DMS79 treated with DMSO at 0.1 percent for 48 hours (cell line): Measurements from ENCODE around the gene TRPV2.
"Not testable (repeated sequence)": the region's sequence is repeated elsewhere in the genome, so short reads cannot be mapped to it uniquely, and the experiment has no call there.

ENCODE experiments used
- DNase-seq: peaks from one replicate; lab custom pipeline; 2025; lab: John Stamatoyannopoulos, UW

TRPV2 gene, protein sequence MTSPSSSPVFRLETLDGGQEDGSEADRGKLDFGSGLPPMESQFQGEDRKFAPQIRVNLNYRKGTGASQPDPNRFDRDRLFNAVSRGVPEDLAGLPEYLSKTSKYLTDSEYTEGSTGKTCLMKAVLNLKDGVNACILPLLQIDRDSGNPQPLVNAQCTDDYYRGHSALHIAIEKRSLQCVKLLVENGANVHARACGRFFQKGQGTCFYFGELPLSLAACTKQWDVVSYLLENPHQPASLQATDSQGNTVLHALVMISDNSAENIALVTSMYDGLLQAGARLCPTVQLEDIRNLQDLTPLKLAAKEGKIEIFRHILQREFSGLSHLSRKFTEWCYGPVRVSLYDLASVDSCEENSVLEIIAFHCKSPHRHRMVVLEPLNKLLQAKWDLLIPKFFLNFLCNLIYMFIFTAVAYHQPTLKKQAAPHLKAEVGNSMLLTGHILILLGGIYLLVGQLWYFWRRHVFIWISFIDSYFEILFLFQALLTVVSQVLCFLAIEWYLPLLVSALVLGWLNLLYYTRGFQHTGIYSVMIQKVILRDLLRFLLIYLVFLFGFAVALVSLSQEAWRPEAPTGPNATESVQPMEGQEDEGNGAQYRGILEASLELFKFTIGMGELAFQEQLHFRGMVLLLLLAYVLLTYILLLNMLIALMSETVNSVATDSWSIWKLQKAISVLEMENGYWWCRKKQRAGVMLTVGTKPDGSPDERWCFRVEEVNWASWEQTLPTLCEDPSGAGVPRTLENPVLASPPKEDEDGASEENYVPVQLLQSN

DNA sequence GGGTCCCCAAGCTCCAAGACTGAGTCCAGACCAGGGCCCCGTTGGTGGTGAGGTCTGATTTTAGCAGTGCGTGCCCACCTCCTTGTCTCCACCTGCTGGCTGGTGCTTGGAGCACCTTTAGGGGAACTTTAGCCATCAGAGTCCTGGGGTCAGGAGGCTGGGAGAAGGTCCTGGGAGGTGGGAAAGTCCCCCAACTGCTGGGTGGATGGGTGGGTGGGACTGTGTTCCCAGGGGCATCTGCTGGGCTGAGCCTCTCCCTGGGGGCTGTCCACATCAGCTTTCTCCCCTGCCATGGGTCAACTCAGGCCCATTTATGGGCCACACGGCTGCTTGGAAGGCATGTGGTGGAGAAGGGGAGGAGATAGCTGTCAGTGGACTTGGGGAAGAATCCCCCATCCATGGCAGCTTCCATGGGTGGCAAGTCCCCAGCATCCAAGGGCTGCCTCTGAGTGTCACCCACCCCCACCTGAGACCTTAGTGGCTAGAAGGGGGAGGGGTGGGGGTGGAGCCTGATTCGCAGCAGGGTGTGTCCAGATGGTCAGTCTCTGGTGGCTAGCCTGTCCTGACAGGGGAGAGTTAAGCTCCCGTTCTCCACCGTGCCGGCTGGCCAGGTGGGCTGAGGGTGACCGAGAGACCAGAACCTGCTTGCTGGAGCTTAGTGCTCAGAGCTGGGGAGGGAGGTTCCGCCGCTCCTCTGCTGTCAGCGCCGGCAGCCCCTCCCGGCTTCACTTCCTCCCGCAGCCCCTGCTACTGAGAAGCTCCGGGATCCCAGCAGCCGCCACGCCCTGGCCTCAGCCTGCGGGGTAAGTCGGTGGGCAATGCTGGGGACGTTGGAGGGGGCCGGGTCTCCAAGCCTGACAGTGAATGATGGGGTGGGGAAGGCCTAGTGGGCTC, at the start of gene TRPV2:
Gene TRPV2 (plus strand): TSS at position 541 of the 894 bp plus-strand sequence. CDS start 2,098 bp downstream, outside the sequence.
- no peak for DNase-seq

DNA sequence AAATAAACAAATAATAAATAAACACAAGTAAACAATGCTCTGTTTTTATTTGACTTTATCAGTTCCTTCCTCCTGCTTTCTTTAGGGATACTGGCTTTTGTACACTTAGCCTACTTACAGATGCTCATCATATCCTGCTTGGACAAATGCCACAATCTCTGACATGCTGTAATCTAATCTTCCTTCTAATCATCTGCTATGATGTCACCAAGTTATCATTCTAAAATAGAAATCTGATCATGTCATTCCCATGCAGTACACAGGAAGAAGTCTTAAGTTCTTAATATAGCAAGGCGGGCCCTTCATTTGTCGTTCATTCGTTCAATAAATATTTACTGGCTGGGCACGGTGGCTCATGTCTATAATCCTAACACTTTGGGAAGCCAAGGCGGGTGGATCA, 43.6 kb upstream of the TRPV2 start:
- DNase-seq, result no peak

DNA sequence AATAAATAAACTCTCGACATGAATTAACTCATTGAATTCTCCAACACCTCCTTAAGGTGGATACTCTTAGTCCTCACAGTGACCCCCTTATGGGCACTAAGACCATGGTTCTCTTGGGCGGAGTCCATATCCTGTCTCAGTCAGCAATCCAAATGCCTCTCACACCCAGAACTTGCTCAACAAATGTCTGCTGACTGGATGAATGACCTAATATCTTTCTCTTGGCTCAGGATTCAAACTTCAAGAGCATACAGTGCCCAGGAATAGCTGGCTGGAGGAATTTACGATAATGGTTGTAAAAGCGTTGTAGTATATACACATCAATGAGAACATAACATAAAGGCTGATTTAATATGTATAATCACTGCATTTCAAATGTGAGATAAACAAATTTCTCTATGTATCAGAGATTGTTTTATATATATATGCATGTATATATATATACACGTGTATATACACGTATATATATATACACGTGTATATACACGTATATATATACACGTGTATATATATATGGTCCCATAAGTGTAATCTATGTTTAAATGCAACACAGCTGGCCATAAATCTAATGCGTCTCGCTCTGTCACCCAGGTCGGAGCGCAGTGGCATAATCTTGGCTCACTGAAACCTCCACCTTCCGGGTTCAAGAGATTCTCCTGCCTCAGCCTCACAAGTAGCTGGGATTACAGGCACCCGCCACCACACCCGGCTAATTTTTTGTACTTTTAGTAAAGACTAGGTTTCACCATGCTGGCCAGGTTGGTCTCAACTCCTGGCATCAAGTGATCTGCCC, 41.0 kb upstream of the TRPV2 start:
- no peak for DNase-seq

DNA sequence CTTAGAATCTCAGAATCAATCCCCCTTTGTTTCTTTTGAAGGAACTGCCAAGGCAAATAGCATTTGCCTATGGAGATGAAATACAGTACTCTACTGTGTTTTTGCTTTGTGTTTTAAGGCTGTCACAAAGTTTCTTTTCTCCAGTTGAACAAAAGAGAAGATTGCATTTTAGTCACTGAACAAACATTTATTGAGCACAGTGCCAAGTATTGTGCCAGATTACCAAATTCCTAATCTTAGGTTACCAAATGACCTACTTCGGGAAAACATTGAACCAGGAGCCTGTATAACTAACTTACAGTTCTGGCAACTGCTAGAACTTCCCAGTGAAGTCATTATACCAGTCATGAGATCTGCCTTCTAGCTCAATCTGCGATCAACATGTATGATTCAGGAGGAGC, 37.4 kb upstream of the TRPV2 start:
- DNase-seq, result no peak

DNA sequence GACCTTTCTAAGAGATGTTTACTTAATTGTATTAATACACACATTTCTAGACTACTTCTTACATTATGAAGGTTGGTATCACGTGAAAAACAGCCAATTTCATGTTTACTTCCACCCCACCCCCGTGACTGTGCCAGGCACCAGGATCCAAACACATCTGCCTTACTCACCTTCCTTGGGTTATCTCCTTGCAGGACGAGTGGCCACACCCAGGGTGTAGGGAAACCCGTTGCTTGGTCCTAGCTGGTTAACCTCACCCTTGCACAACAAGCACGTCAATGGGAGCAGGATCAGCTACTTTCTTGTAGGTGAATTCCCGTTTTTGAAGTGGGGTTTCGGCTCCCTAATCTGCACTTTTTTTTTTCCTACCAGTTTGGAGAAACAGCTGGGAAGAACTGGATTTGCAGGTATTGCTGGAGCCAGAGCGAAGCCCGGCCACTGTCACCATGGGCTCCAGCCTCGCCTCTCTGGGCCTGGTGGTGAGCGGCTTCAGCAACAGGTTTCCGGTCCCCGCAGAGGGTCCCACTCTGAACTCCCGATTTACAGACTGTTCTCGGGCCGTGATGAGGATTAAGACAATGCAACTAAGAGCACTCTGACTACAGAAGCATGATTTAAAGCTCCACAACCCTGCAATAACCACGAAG, 36.6 kb upstream of the TRPV2 start:
- DNase-seq, result no peak

DNA sequence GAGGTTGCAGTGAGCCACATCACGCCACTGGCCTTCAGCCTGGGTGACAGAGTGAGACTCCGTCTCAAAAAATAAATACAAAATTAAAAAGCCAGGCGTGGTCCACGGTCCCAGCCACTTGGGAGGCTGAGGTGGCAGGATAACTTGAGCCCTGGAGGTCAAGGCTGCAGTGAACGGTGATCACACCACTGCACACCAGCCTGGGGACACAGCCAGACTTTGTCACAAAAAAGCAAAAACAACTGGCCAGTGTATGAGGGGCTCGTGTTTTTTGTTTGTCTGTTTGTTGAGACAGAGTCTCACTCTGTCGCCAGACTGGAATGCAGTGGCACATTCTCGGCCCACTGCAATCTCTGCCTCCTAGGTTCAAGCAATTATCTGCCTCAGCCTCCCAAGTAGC, 35.7 kb upstream of the TRPV2 start:
- no peak for DNase-seq

DNA sequence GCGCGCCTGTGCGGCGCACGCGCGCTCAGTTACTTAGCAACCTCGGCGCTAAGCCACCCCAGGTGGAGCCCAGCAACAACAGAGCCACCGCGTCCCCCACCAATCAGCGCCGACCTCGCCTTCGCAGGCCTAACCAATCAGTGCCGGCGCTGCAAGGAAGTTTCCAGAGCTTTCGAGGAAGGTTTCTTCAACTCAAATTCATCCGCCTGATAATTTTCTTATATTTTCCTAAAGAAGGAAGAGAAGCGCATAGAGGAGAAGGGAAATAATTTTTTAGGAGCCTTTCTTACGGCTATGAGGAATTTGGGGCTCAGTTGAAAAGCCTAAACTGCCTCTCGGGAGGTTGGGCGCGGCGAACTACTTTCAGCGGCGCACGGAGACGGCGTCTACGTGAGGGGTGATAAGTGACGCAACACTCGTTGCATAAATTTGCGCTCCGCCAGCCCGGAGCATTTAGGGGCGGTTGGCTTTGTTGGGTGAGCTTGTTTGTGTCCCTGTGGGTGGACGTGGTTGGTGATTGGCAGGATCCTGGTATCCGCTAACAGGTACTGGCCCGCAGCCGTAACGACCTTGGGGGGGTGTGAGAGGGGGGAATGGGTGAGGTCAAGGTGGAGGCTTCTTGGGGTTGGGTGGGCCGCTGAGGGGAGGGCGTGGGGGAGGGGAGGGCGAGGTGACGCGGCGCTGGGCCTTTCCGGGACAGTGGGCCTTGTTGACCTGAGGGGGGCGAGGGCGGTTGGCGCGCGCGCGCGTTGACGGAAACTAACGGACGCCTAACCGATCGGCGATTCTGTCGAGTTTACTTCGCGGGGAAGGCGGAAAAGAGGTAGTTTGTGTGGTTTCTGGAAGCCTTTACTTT, 34.5 kb upstream of the TRPV2 start, which contains the start of gene UBB:
Gene UBB (plus strand): TSS at position 452 of the 856 bp plus-strand sequence. CDS start 817 bp downstream, outside the sequence.
- peak; percentile 74 for DNase-seq

DNA sequence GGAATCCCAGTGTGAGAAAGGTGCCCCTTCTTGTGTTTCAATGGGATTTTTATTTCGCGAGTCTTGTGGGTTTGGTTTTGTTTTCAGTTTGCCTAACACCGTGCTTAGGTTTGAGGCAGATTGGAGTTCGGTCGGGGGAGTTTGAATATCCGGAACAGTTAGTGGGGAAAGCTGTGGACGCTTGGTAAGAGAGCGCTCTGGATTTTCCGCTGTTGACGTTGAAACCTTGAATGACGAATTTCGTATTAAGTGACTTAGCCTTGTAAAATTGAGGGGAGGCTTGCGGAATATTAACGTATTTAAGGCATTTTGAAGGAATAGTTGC, 33.9 kb upstream of the TRPV2 start:
- DNase-seq, result no peak

DNA sequence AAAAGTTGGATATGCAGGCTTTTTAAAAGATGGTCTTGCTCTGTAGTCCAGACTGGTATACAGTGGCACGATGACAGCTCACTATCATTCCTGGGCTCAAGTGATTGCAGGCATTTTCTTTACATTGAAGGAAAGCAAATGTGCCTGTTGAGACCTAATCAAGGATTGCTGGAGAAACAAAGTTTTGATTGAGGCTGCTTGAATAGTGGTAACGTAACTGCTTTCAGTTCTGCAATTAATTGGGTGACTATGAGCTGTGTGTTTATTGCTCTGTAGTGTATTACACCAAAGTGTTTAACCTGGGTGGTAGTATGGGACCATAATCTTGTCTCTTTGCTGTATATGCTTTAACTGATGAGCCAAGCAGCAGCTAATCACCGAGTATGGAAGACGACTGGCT, 32.2 kb upstream of the TRPV2 start:
- no peak for DNase-seq

DNA sequence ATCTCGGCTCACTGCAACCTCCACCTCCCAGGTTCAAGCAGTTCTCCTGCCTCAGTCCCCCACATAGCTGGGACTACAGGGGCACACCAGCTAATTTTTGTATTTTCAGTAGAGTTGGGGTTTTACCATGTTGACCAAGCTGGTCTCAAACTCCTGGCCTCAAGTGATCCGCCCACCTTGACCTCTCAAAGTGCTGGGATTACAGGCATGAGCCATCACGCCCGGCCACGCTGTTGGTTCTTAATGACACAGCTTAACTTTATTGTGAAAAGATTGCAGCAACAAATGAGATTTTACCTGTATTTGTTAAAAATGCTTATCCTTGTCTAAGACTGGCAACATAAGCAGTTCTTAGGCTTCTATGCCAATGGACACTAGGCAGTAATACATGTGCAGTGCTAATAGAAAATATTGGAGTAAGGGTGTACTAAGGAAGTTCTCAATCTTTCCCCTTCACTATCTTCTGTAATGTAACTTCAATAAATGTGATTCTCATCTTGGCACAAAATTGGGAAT, 31.5 kb upstream of the TRPV2 start:
- DNase-seq, result no peak

DNA sequence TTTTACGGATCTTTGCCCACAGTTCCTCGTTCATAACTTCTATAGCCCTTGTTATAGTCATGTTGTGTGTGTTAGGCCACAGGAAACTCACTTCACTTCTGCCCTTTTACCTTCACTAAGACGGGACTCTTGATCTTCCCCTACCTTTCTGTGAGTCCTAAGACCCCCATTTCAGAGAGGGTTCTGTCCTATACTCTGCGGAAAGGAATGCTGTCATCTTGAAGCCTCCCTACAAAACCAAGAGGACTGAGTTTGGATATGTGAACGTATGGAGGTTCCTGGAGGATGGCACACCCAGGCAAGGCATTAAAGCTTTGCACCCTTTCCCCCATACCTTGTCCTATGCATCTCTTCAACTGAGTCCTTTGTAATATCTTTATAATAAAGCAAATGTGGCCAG, 30.8 kb upstream of the TRPV2 start:
- no peak for DNase-seq

DNA sequence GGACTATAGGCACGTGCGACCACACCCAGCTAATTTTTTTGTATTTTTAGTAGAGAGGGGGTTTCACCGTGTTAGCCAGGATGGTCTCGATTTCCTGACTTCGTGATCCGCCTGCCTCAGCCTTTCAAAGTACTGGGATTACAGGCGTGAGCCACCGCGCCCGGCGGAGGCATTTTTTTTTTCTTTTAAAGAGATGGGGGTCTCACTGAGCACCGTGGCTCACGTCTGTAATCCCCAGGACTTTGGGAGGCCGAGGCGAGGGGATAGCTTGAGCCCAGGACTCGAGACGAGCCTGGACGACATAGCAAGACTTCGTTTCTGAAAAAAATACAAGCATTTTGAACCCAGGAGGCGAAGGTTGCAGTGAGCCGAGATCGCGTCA, 29.3 kb upstream of the TRPV2 start:
- not testable (repeated sequence) for DNase-seq

DNA sequence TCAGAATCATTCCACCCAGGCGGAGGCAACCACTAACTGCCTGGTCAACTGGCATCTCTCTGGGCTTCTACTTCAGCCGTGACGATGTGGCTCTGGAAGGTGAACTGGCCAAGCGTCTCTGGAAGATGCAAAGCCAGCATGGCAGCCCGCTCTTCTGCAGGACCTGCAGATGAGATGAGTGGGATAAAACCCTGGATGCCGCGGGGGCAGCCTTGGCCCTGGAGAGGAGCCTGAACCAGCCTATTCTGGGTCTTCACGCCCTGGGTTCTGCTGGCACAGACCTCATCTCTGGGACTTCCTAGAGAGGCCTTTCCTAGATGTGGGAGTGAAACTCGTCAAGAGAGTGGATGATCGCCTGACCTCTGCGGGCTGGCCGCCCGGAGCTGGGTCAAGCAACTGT, 23.9 kb upstream of the TRPV2 start:
- no peak for DNase-seq

DNA sequence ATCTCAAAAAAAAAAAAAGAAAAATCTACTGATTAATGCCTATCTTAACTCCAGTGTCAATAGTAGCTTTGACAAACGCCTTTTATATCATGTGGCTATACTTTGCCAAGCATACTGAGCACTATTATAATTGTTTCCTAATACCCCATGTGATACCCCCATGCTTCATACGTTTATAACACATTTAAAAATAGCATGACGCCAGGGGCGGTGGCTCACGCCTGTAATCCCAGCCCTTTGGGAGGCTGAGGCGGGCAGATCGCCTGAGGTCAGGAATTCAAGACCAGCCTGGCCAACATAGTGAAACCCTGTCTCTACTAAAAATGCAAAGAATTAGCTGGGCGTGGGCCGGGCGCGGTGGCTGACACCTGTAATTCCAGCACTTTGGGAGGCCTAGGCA, 22.9 kb upstream of the TRPV2 start:
- DNase-seq, result not testable (repeated sequence)

DNA sequence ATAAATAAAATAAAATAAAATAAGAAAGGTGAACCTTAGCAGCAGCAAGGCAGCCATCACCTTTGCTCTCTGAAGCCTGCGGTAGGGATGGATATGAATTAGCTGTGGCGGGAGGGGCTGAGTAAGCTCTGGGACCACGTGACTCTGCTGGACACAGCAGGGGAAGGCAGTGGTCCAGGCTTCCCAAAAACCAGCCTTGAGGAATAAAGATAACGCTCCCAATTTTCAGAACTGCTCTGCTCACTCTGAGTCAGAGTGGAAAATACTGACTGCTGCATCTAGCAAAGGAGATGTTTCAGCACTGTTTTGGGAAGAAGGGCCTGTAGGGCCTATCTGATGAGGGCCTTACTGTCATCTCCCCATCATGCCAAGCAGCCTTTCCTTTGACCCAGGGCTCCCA, 19.5 kb upstream of the TRPV2 start:
- not testable (repeated sequence) for DNase-seq

DNA sequence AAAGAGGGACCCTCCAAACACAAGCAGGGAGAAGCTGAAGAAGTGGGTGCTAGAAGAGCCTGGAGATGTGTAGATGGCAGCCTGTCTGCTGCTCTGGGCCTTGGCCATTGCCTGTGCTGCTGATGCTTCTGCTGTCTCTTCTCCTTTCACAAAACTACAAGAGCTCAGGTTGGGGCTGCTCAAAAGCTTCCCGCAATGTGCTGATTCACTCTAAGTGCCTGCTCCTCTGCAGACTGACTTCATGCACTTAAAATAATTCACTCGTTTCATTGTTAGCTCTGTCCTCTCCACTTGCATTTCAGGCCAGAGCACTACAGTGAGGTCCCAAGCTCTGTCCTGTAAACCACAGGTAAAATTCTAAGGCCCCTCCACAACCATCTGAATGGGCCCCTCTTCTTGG, 18.7 kb upstream of the TRPV2 start:
- DNase-seq, result not testable (repeated sequence)

DNA sequence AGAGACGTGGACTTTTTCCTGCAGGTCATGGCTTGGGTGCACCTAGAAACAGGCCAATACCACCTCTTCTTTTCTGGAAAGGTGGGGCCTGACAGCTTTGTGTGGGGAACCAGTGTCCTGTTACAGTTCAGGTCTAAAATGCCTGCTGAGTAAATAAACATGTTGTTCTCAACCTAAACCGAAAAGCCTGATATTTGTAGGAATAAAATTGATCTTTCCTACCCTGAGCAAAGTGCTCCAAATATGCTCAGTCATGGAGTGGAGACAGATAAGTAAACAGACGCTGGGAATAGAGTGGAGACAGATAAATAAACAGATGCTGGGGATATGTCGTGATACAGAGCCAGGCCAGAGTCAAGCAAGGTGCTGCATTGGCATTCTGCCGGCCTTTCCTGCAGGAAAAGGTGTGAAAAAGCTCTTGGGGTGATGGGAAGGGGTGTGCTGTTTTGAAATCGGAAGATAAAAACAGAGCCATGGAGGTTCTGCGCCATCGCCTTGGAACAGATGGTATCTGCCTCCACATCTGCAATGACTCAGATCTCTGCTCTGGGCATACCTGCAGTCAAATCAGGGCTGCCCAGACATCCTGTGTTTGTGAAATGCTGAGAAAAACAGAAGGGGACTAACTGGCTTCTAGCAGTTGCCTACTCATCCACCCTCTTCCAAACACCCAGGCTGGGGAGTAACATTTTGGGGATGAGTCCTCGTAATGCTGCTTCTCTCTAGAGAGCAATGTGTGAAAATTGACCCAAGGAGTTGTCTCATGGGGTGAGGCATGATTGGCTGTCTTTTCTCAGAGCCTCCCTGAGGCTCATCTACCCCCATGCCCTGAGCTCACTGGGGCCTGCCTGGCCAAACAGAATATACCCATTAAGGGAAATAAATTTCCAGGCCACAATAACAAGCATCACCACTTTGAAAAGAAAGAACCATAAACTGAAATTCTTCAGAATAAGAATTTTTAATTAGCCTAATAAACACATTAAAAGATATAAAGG, 16.8 kb upstream of the TRPV2 start:
- peak; percentile 8 for DNase-seq

DNA sequence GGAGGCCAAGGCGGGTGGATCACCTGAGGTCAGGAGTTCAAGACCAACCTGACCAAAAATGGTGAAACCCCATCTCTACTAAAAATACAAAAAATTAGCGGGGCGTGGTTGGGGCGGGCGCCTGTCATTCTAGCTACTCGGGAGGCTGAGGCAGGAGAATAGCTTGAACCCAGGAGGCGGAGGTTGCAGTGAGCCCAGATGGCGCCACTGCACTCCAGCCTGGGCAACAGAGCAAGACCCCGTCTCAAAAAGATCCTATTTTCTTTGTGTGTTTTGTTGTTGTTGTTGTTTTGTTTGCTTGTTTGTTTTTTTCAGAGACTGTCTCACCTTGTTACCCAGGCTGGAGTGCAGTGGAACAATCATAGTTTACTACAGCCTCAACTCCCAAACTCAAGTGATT, 11.5 kb upstream of the TRPV2 start:
- DNase-seq, result not testable (repeated sequence)
